Upper lobe of left lung (tissue), 4 donors: ENCODE data around the gene TSC22D1.

Experiments used
- CTCF ChIP-seq, 6 experiments: fragments of 450-650 bp in 4 of 6; fragments of 200-600 bp in 2 of 6; sonication (generic) in 2 of 6; IDR thresholded peaks; one replicate each; pipeline ENCODE4 v1.5.1; 2016 to 2019; ENCODE audit warnings: antibody characterized with exemption in 6 of 6
- EP300 ChIP-seq, 4 donors: sonication (generic); formaldehyde crosslinking; IDR thresholded peaks; one replicate each; pipeline ENCODE4 v1.5.1; 2017; ENCODE audit warnings: antibody characterized with exemption in 4 of 4, control low read depth in 2 of 4
- POLR2A ChIP-seq, 4 donors: fragments of 450-650 bp; IDR thresholded peaks; one replicate each; pipeline ENCODE4 v1.5.1; 2016 to 2017; ENCODE audit warnings: antibody characterized with exemption in 4 of 4, mild to moderate bottlenecking in 2 of 4
- POLR2AphosphoS5 ChIP-seq, 2 donors: sonication (generic); formaldehyde crosslinking; IDR thresholded peaks; one replicate each; pipeline ENCODE4 v1.5.1; 2017; ENCODE audit warnings: antibody characterized with exemption in 2 of 2

GRCh38 chr13:44434766-44435141 lies 141.4 kb downstream of the TSC22D1 start:
- TF ChIP-seq POLR2A (IDR thresholded peaks at IDR 0.05): no peak
- TF ChIP-seq CTCF (IDR thresholded peaks at IDR 0.05): no peak
- no peak for TF ChIP-seq POLR2AphosphoS5 (IDR thresholded peaks at IDR 0.05)
- no peak for TF ChIP-seq EP300 (IDR thresholded peaks at IDR 0.05)
